NCI-H774 (cell line): ENCODE measurements around the gene PACRG.

Experiments used
- DNase-seq: peaks from one replicate; lab custom pipeline; 2025; lab: John Stamatoyannopoulos, UW

PACRG gene

GRCh38 chr6:163243692-163244589, 516.2 kb downstream of the PACRG start:
- no peak for DNase-seq

GRCh38 chr6:163248051-163248450, 520.3 kb downstream of the PACRG start:
- DNase-seq = no peak

- no peak for DNase-seq
These were observed 521.9 kb downstream of the PACRG start for GRCh38 chr6:163249651-163250101.

- DNase-seq = no peak
These were observed 522.3 kb downstream of the PACRG start for GRCh38 chr6:163250116-163250515.

- no peak for DNase-seq
These were observed 524.4 kb downstream of the PACRG start for GRCh38 chr6:163252061-163252591.

GRCh38 chr6:163253556-163254213, 525.9 kb downstream of the PACRG start:
- DNase-seq = no peak

GRCh38 chr6:163254341-163254835, 526.6 kb downstream of the PACRG start:
- no peak for DNase-seq

GRCh38 chr6:163255265-163255664, 527.5 kb downstream of the PACRG start:
- no peak for DNase-seq

- DNase-seq = no peak
These were observed 531.9 kb downstream of the PACRG start for GRCh38 chr6:163259689-163260088.

- DNase-seq = no peak
These were observed 532.5 kb downstream of the PACRG start for GRCh38 chr6:163260111-163260895.

- DNase-seq = no peak
These were observed 533.1 kb downstream of the PACRG start for GRCh38 chr6:163260911-163261310.

- no peak for DNase-seq
These were observed 533.6 kb downstream of the PACRG start for GRCh38 chr6:163261361-163261760.

- DNase-seq = no peak
These were observed 534.3 kb downstream of the PACRG start for GRCh38 chr6:163262080-163262479.

- no peak for DNase-seq
These were observed 535.4 kb downstream of the PACRG start for GRCh38 chr6:163263196-163263595.

GRCh38 chr6:163263998-163264661, 536.4 kb downstream of the PACRG start:
- no peak for DNase-seq

GRCh38 chr6:163264662-163265035, 536.9 kb downstream of the PACRG start:
- DNase-seq = no peak

GRCh38 chr6:163281634-163282033, 553.9 kb downstream of the PACRG start:
- DNase-seq = no peak

GRCh38 chr6:163282672-163283071, 554.9 kb downstream of the PACRG start:
- no peak for DNase-seq

- no peak for DNase-seq
These were observed 556.4 kb downstream of the PACRG start for GRCh38 chr6:163284151-163284550.

- DNase-seq = no peak
These were observed 557.9 kb downstream of the PACRG start for GRCh38 chr6:163285691-163286090.

- no peak for DNase-seq
These were observed 559.9 kb downstream of the PACRG start for GRCh38 chr6:163287626-163288025.
